DMS79 (cell line): Measurements from ENCODE around the gene GPR37.

Source experiments
- DNase-seq: peaks from one replicate; lab custom pipeline; 2025; lab: John Stamatoyannopoulos, UW

Gene GPR37

GRCh38 chr7:124724507-124725192 lies 40.9 kb downstream of the GPR37 start:
- no peak for DNase-seq

- no peak for DNase-seq
Observed at GRCh38 chr7:124724079-124724478, 41.5 kb downstream of the GPR37 start.

GRCh38 chr7:124723012-124723411 lies 42.6 kb downstream of the GPR37 start:
- DNase-seq = no peak

- DNase-seq = no peak
Observed at GRCh38 chr7:124722292-124722691, 43.3 kb downstream of the GPR37 start.

- no peak for DNase-seq
Observed at GRCh38 chr7:124720195-124720594, 45.4 kb downstream of the GPR37 start.

- DNase-seq = no peak
Observed at GRCh38 chr7:124718032-124718766, 47.4 kb downstream of the GPR37 start.

GRCh38 chr7:124716894-124717293 lies 48.7 kb downstream of the GPR37 start:
- DNase-seq = no peak

GRCh38 chr7:124713086-124713485 lies 52.5 kb downstream of the GPR37 start:
- no peak for DNase-seq

- no peak for DNase-seq
Observed at GRCh38 chr7:124712017-124712416, 53.6 kb downstream of the GPR37 start.

- no peak for DNase-seq
Observed at GRCh38 chr7:124702385-124702784, 63.2 kb downstream of the GPR37 start.

- DNase-seq = no peak
Observed at GRCh38 chr7:124701955-124702354, 63.6 kb downstream of the GPR37 start.

GRCh38 chr7:124700655-124701054 lies 64.9 kb downstream of the GPR37 start:
- DNase-seq = no peak

- no peak for DNase-seq
Observed at GRCh38 chr7:124698964-124699363, 66.6 kb downstream of the GPR37 start.

- DNase-seq = no peak
Observed at GRCh38 chr7:124697746-124698145, 67.8 kb downstream of the GPR37 start.
